LNCAP (cell line): ENCODE results near the gene WDR82.

Experiments used
- TF ChIP-seq, protein P1 (sequence below): fragments of 450-650 bp; IDR thresholded peaks from 2 replicates; pipeline ENCODE4 v1.5.1; 2017; ENCODE audit warnings: mild to moderate bottlenecking

Gene WDR82

DNA sequence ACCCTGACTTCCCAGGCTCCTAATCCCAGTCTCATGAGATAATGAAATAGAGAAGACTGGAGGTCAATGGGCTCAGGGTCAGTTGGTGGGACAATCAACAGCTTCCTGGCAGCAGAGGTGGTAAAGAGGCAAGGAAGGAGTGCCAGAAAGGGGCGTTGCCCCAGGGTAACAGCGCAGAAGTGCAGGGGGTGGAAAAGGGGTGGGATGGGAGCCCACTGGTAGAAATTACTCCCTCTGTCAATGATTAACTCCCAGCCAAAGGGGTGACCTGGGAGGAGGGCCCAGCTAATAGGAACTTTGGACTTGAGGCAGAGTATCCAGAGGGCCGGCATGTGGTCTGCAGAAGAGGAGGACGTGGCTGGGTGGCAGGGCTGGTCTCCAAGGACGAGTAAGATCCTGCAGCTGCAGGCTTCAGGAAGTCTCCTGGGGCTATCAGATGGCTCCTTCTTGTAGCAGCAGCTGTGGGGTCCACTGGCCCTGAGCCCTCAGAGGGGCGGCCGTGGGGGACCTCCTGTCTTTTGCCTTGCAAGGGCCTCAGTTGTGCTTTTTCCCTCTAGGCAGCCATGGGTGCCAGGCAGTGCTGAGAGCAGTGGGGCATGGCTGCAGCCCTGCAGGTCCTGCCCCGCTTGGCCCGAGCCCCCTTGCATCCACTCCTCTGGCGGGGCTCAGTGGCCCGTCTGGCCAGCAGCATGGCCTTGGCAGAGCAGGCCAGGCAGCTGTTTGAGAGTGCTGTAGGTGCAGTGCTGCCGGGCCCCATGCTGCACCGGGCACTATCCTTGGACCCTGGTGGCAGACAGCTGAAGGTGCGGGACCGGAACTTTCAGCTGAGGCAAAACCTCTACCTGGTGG, 11.5 kb upstream of the WDR82 start:
- TF ChIP-seq, protein P1, sequence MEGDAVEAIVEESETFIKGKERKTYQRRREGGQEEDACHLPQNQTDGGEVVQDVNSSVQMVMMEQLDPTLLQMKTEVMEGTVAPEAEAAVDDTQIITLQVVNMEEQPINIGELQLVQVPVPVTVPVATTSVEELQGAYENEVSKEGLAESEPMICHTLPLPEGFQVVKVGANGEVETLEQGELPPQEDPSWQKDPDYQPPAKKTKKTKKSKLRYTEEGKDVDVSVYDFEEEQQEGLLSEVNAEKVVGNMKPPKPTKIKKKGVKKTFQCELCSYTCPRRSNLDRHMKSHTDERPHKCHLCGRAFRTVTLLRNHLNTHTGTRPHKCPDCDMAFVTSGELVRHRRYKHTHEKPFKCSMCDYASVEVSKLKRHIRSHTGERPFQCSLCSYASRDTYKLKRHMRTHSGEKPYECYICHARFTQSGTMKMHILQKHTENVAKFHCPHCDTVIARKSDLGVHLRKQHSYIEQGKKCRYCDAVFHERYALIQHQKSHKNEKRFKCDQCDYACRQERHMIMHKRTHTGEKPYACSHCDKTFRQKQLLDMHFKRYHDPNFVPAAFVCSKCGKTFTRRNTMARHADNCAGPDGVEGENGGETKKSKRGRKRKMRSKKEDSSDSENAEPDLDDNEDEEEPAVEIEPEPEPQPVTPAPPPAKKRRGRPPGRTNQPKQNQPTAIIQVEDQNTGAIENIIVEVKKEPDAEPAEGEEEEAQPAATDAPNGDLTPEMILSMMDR: no peak

DNA sequence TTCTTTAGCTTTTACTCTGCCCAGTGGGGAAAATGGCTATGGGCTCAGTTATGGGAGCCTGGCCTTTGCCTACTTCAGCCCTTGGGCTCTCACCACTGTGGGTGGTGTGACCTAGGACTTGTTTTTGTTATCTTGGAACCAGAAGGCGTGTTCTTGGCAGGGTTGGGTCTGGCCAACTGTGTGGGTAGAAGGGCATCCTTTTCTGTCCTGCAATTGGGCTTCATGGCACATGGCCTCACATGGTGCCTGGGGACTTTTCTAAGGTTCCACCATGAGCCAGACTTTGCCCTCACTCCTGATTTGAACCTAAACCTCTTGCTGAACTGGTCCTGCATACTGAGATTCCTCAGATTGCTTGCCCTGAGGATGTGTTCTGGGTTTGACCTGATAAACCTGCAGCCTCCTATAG, 10.9 kb upstream of the WDR82 start:
- TF ChIP-seq, protein P1: no peak

DNA sequence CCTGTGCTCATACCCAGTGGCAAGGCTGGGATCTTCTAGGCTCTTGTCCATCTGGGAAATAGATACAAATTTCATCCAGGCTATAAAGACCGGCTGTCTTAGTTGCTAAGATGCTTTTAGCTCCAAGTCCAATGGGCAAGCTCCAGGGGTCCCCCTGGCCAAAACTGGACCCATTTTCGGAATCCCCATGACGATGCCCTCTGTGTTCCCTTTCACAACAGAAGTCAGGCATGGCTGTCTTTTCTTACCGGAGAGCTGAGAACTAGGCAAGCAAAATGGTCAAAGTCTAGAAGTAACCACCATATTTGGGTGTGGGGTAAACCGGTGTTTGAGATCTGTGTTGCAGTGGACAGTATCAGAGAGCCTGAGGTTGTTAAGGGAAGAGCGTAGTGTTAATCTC, 10.2 kb upstream of the WDR82 start:
- TF ChIP-seq, protein P1: no peak

DNA sequence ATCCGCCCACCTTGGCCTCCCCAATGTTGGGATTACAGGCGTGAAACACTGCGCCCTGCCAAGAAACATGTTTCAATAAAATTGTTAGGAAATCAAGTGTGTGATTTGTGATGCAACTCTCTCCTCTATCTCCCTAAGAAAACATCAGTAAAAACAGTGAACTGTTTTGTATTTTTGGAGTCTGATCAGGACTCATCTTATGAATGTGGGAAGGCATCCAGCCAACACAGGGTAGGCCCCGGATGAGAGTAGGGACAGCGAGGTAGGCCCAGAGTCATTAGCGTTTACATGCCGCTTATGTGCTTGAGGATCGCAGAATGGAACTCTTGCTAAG, 8.3 kb upstream of the WDR82 start:
- TF ChIP-seq, protein P1: no peak

DNA sequence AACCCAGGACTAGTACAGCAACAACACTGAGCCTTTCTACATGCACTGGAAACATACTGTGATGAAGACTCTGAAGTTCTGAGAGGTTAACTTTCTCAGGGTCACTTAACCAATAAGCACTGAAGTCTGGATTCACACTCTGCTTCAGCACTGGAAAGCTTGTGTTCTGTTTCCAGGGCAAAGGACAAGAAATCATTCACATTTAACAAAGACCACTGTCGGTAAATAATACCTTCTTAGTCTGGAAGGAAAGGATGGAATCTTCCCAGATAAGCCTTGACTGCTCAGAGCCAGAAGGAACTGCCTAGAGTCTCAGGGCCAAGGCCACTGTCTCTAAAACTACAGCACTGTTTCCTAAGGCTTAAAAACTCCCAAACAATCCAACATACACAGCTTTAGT, 4.9 kb upstream of the WDR82 start:
- TF ChIP-seq, protein P1: no peak

DNA sequence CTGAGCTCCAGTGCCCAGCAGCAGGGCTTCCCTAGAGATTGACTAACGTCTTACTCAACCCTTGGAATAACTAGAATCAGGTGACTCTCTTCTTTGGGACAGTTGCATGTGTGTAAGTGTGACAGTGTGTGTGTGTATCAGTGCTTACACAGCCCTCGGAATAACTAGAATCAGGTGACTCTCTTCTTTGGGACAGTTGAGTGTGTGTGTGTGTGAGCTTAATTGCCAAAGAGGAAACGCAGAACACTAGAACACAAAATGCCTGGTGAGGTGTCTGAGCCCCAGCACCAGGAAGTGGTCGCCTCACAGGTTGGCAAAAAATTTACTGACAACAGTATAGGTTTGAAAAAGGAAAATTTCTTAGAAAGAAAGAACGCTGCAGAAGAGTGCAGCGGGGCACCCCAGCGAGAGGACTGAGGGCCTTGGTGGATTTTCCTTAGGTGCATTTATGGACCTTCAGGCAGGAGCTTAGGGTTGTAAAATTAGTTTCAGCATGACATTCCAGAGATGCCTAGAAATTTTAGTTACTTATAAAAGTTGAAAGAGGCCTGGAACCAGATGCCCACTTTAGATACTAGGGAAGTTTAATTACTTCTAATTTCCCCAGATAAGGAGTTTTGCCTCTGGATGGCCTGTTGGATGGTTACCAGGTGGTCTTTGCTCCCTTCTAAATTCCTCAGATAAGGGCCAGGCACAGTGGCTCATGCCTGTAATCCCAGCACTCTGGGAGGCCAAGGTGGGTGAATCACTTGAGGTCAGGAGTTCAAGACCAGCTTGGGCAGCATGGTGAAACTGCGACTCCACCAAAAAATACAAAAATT, 3.7 kb upstream of the WDR82 start:
- TF ChIP-seq, protein P1: no peak

DNA sequence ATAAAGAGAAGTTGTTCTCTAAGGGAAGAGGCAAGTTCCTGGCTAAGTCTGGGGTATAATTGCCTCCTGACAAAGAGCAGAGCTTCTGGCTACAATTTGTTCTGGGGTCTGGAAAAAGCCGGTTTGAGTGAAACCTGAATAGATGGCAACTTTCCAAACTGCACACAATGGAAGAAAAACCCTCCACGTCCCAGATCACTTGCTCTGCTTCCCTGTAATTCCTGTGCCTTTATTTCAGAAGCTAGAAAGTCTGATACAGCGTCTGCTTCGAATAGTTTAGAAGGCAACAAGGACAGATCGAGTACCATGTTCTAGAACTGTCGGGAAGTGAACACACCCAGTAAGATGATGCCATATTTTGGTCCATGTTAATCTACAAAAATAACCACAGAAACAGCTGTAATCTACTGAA, 1.6 kb upstream of the WDR82 start:
- TF ChIP-seq, protein P1: no peak
